Measurements from ENCODE around the gene RCC2.

DNA sequence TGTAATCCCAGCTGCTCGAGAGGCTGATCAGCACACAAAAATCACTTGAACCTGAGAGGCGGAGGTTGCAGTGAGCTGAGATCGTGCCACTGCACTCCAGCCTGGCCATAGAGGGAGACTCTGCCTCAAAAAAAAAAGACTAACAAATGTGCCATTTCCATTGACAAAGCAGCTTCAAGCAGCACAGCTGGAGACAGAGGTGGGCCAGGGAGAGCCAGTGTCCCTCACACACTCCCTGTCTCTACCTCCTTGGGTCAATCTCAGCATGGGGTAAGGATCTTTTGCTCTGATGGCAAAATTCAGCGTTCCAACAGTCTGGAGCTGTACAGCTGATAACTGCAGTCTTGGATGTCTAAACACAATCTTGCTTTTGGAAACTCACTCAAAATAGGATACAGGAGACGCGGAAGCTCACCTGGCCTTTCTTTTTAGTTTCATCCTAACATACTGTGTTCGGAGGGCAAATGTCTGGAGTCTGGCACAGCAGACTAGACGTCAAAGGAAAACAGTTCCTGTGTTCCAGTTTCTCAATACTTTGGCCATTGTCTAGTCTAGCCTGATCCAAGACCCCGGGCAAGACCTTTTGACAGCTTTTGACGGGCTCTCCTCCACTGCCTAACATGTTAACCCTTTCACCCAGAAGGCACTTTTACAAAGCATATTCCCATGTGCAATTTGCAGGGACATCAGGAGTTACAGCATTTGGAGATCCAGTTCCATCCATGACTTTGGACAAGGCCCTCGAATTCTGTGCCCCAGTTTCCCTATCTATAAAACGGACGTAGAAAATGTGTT, 2.9 kb downstream of the RCC2 start:
- TF ChIP-seq CTCF (conservative IDR thresholded peaks at IDR 0.05; ENCODE audit: low read depth, low read length), result no peak
- TF ChIP-seq EZH2phosphoT487 (IDR thresholded peaks at IDR 0.05; ENCODE audit: borderline replicate concordance, low read length), result no peak
- no peak for TF ChIP-seq EZH2 (IDR thresholded peaks at IDR 0.05; ENCODE audit: low read length, unreplicated experiment)

Measured in PC-3 (cell line).